Gastroesophageal sphincter (tissue), 4 donors: ENCODE measurements around the gene SEC14L5. TPM values are rescaled to one million over a fixed set of nuclear protein-coding genes. Genes with fewer than 3 reads are reported as not detected.

Experiments used
- ATAC-seq: fragments of 150-250 bp; one replicate; pipeline ENCODE4 v1.9.1; 2016; ENCODE audit warnings: mild to moderate bottlenecking, moderate library complexity
- H3K27ac ChIP-seq, 4 donors: fragments of 200-600 bp; sonication (generic) in 3 of 4; 1 replicate in 3 of 4; 2 replicates in 1 of 4; pipeline ENCODE4 v1.5.1; 2016 to 2019
- H3K27me3 ChIP-seq: fragments of 200-600 bp; sonication (generic); one replicate; pipeline ENCODE4 v1.5.1; 2019
- H3K36me3 ChIP-seq, 2 donors: fragments of 200-600 bp; sonication (generic); one replicate each; pipeline ENCODE4 v1.5.1; 2019; ENCODE audit warnings: control low read depth in 1 of 2
- H3K4me1 ChIP-seq, 3 donors: fragments of 200-600 bp; sonication (generic); 1 replicate in 2 of 3; 2 replicates in 1 of 3; pipeline ENCODE4 v1.5.1; 2016 to 2019; ENCODE audit warnings: control low read depth in 2 of 3
- H3K4me3 ChIP-seq, 2 donors: fragments of 200-600 bp; sonication (generic); one replicate each; pipeline ENCODE4 v1.5.1; 2019; ENCODE audit warnings: mild to moderate bottlenecking in 1 of 2, moderate library complexity in 1 of 2
- H3K9me3 ChIP-seq, 3 donors: fragments of 200-600 bp; sonication (generic); one replicate each; pipeline ENCODE4 v1.5.1; 2017 to 2019; ENCODE audit warnings: control low read depth in 2 of 3
- EP300 ChIP-seq: sonication (generic); formaldehyde crosslinking; IDR thresholded peaks from one replicate; pipeline ENCODE4 v1.6.1; 2017; ENCODE audit warnings: antibody characterized with exemption, mild to moderate bottlenecking
- POLR2A ChIP-seq, 2 donors: fragments of 450-650 bp; IDR thresholded peaks; one replicate each; pipeline ENCODE4 v1.6.1; 2017; ENCODE audit warnings: antibody characterized with exemption in 2 of 2, mild to moderate bottlenecking in 2 of 2, moderate library complexity in 1 of 2
- POLR2AphosphoS5 ChIP-seq: sonication (generic); formaldehyde crosslinking; IDR thresholded peaks from one replicate; pipeline ENCODE4 v1.6.1; 2017; ENCODE audit warnings: antibody characterized with exemption
- WGBS, 2 donors: methylation state at CpG; one replicate each; pipeline ENCODE4 v1.1.5; 2018; ENCODE audit warnings: low coverage in 1 of 2; 5-methylcytosine and 5-hydroxymethylcytosine counted together
- total RNA-seq, 4 donors: library from RNA; depleted of rRNA; stranded (reverse); fragments of >200 nt; gene quantifications; one replicate each; pipeline ENCODE4 v1.1.0, GENCODE V29; 2016
- TF ChIP-seq, protein P1 (sequence below), 4 experiments: fragments of 200-600 bp in 2 of 4; fragments of 450-650 bp in 2 of 4; sonication (generic) in 1 of 4; IDR thresholded peaks; one replicate each; pipeline ENCODE4 v1.5.1; 2017 to 2019; ENCODE audit warnings: antibody characterized with exemption in 4 of 4, mild to moderate bottlenecking in 2 of 4, moderate library complexity in 2 of 4

Gene SEC14L5
- total RNA-seq, 4 donors from 2014 or later: 0.16 to 1.3 (median 0.75) TPM

GRCh38 chr16:4944333-4945281, 13.5 kb upstream of the SEC14L5 start:
- no peak for TF ChIP-seq POLR2A (IDR thresholded peaks at IDR 0.05)
- TF ChIP-seq, protein P1, sequence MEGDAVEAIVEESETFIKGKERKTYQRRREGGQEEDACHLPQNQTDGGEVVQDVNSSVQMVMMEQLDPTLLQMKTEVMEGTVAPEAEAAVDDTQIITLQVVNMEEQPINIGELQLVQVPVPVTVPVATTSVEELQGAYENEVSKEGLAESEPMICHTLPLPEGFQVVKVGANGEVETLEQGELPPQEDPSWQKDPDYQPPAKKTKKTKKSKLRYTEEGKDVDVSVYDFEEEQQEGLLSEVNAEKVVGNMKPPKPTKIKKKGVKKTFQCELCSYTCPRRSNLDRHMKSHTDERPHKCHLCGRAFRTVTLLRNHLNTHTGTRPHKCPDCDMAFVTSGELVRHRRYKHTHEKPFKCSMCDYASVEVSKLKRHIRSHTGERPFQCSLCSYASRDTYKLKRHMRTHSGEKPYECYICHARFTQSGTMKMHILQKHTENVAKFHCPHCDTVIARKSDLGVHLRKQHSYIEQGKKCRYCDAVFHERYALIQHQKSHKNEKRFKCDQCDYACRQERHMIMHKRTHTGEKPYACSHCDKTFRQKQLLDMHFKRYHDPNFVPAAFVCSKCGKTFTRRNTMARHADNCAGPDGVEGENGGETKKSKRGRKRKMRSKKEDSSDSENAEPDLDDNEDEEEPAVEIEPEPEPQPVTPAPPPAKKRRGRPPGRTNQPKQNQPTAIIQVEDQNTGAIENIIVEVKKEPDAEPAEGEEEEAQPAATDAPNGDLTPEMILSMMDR (IDR thresholded peaks at IDR 0.05): no peak
- TF ChIP-seq EP300: no peak
- TF ChIP-seq POLR2AphosphoS5: peak; percentile 97
- Histone ChIP-seq H3K9me3 (no peaks in the 10 kb centered on the region), H3K4me1 (peaks cover 3 to 46% (median 36%) of the 10 kb centered on the region in 3 donors), H3K27me3 (no peaks in the 10 kb centered on the region), H3K27ac (peak overlapping the region; percentile 67 to 91 (median 88)), H3K4me3 (peak overlapping the region in 1 of 2 donors; percentile 5), H3K36me3 (no peaks in the 10 kb centered on the region)
- ATAC-seq: peak; percentile 93
- 11 to 53% methylated on average over 2 to 5 of the region's 20 CpGs for WGBS, 2 donors

GRCh38 chr16:4945560-4946502, 12.3 kb upstream of the SEC14L5 start:
- Histone ChIP-seq H3K27me3 (no peaks in the 10 kb centered on the region), H3K4me1 (peaks cover 3 to 46% (median 36%) of the 10 kb centered on the region in 3 donors), H3K27ac (peak overlapping the region; percentile 67 to 91 (median 88)), H3K4me3 (no peak overlapping the region), H3K9me3 (no peaks in the 10 kb centered on the region), H3K36me3 (no peaks in the 10 kb centered on the region)
- 29 to 60% methylated on average over 2 to 3 of the region's 11 CpGs for WGBS, 2 donors
- TF ChIP-seq POLR2A (IDR thresholded peaks at IDR 0.05): no peak
- TF ChIP-seq, protein P1 (IDR thresholded peaks at IDR 0.05): no peak
- TF ChIP-seq POLR2AphosphoS5: no peak
- TF ChIP-seq EP300: no peak
- ATAC-seq: peak; percentile 25

- Histone ChIP-seq H3K36me3 (no peaks in the 10 kb centered on the region), H3K27me3 (no peaks in the 10 kb centered on the region), H3K9me3 (no peaks in the 10 kb centered on the region), H3K4me3 (no peak overlapping the region), H3K27ac (no peak overlapping the region), H3K4me1 (peaks cover 3 to 45% (median 36%) of the 10 kb centered on the region in 3 donors)
- TF ChIP-seq EP300 (no peak), POLR2A (IDR thresholded peaks at IDR 0.05) (no peak), POLR2AphosphoS5 (no peak)
- TF ChIP-seq, protein P1 (IDR thresholded peaks at IDR 0.05): no peak
- no peak for ATAC-seq
Observed at GRCh38 chr16:4946917-4947316, 11.2 kb upstream of the SEC14L5 start.

DNA sequence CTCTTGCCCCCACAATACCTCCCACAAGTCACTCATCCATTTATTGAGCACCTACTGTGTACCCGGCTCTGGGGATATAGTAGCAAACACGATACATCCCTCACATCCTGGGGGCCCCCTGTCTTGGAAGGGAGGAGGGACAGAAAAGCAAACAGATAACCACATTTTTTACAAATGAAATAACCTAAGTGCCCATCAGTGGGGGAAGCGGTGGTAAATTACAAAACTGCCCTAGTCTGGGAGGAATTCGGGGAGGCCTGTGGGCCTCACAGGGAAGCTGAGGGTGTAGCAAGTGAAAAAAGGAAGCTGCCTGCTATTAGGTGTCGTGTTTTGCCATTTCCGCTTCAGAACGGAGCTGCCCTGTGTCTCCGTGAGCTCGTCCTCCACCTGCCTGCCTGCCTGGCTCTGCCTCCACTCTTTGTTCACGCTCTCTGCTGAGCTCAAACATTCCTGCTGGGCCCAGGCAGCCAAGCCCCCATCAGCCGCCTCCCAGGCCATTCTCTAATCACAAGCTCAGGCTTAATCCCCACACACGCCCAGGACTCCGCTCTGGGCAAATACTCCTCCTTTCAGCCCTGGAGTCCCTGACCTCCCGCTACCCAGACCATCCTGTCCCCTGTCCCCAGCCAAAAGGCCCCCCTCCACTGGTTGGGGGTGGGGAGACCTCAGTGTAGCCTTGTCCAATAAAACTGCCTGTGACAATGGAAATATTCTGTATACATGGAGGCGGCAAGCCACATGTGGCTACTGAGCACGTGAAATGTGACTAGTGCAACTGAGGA, 10.2 kb upstream of the SEC14L5 start:
- peak overlapping the region in 2 of 4 donors; percentile 15 to 38 for H3K27ac ChIP-seq
- H3K4me3 ChIP-seq: no peak overlapping the region

More for the DNA sequence above, 10.2 kb upstream of the SEC14L5 start:
- WGBS, 2 donors: 63 to 76% methylated on average over 9 to 12 of the region's 16 CpGs
- no peaks in the 10 kb centered on the region for H3K9me3 ChIP-seq
- peaks cover 3 to 35% (median 28%) of the 10 kb centered on the region in 3 donors for H3K4me1 ChIP-seq
- TF ChIP-seq, protein P1 (IDR thresholded peaks at IDR 0.05): no peak
- peak; percentile 12 for TF ChIP-seq POLR2AphosphoS5
- no peak for ATAC-seq
- no peaks in the 10 kb centered on the region for H3K27me3 ChIP-seq
- H3K36me3 ChIP-seq: no peaks in the 10 kb centered on the region
